CD4-positive, alpha-beta T cell treated with Interleukin-15 for 4 hours (primary cell): Measurements from ENCODE around the gene PRPF8.
"Not testable (repeated sequence)": the region's sequence is repeated elsewhere in the genome, so short reads cannot be mapped to it uniquely, and the experiment has no call there.

Experiments used
- DNase-seq: peaks from one replicate; pipeline ENCODE4 v3.0.0-alpha.2; 2020; ENCODE audit warnings: low spot score

Gene PRPF8

GRCh38 chr17:1690544-1691221, 6.0 kb upstream of the PRPF8 start:
- no peak for DNase-seq

- not testable (repeated sequence) for DNase-seq
Observed at GRCh38 chr17:1688405-1688804, 3.7 kb upstream of the PRPF8 start.

GRCh38 chr17:1686086-1686485, 1.4 kb upstream of the PRPF8 start:
- no peak for DNase-seq

DNA sequence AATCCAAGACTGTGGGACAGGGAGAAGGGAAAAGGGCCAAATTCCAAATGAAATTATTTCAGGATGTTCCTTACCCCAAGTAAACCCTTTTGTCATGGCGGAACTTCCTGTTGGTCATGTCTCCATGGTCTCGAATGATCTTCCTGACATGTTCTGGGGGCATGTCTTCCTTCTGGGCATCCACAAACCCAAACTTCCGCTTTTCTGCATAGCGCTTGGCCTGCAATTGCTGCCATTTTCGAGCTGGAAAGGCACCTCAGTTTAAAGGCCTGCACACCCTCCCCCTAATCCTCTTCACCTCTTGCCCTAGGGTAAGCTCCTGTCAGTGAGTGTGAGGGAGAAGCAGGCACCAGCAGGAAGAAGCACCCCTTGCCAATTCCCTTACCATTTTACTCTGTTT, 1.2 kb downstream of the PRPF8 start:
- DNase-seq, result no peak

DNA sequence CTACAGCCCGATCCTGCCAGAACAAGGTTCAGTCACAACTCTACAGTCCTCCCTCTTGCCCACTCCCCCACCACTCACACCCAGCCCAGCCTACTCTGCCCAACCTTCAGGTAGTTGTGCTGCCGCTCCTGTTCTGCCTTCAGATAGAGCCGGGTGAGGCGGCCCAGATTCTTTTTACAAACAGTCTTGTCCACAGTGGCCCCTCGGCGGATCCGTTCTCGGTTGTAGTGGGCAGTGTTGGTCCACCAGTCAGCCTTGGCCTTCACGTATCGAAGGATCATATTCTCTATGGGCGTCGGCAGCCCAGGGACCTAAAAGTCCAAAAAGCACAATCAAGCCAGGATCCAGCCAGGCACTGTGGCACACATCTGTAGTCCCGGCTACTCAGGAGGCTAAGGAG, 8.3 kb downstream of the PRPF8 start:
- DNase-seq, result no peak

DNA sequence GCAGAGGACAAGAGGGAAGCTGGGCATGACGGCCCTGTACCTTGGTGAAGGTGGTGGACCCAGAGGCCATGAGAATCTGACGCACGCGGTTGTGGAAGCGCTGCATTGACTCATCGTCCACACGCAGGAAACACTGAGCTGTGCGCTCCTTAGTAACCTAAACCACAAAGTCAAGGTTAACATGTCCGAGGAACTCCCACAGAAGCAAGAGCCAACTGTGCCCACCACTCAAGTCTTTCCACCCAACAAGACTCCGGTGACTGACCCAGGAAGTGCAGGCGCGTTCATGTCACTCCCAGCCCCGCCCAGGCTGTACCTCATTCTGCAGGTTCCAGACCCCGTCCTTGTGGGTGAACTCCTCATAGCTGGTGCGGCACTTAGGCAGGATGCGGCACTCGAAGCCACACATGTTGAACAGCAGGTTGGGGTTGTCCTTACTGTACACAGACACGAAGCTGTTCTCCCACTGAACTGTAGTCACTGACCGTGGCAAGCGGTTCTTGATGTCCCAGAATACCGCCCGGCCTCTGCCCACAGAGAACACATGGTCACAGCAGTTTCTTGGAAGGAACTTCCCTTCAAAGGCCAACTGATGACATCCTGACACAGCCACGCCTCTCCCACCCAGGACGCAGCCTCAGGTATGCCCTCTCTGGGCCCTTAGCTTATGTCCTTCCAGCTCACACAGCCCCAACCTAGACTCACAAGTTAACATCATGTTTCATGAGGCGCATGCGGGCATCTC, 11.5 kb downstream of the PRPF8 start:
- peak; percentile 22 for DNase-seq

GRCh38 chr17:1663934-1664333, 20.7 kb downstream of the PRPF8 start:
- DNase-seq, result not testable (repeated sequence)

DNA sequence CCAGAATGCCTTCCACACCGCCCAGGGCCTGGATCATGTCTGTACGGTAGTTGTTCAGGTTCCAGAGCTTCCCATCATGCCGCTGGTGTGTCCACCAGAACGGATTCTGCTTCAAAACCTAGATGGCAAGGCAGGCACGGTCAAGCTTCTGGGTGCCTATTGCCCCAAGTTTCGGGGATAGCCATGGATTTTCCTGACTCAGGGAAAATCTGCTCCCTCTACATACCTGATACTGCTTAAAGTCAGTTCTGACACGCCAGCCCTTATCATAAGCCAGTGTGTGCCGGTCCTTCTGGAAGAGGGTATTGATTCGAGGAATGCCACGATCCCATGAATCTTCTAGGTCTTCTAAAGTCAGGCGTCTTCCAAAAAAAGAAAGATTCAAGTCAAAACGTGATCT, 23.6 kb downstream of the PRPF8 start:
- no peak for DNase-seq

DNA sequence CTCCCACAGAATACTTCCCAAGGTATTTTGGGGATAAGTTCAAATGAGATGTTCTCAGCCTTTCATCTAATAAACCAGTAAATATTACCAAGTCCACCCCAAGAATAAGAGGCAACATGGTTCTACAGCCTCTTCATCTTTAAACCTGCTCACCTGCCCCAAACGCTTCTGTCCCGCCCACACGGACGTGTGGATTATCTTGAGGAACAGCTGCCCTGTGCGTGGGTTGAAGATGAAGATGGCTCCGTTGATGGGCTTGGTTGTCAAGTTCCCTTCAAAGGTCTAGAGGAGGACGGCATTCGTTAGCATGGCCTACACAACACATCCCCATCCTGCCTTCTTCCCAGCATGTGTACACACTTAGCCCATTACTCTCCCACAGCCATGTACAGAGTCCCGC, 26.6 kb downstream of the PRPF8 start:
- no peak for DNase-seq

GRCh38 chr17:1653735-1654134, 30.9 kb downstream of the PRPF8 start:
- no peak for DNase-seq

DNA sequence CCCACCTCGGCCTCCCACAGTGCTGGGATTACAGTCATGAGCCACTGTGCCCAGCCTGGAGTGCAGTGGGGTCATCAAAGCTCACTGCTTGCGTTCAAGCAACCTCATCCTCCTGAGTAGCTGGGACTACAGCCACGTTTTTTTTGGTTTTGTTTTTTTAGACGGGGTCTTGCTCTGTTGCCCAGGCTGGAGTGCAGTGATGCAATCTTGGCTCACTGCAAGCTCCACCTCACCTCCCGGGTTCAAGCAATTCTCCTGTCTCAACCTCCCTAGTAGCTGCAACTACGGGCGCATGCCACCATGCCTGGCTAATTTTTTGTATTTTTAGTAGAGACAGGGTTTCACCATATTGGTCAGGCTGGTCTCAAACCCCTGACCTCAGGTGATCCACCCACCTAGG, 31.9 kb downstream of the PRPF8 start:
- DNase-seq, result not testable (repeated sequence)

DNA sequence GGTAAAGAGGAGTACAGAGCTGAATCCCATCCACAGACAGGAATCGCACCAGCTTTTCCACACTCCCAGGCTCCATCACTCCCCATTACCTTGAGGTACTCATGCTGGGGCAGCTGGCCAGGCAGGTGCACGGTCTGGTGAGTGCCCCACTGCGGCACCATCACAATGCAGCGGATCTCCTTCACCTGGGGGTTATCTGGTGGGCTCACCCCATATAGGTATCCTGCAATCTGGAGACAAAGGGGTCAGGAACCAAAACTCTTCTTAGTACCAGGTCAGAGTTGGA, 33.2 kb downstream of the PRPF8 start:
- no peak for DNase-seq

- DNase-seq, result no peak
Observed at GRCh38 chr17:1650731-1651558, 33.7 kb downstream of the PRPF8 start.

GRCh38 chr17:1649844-1650501, 34.7 kb downstream of the PRPF8 start, which contains the start of gene RILP:
Gene RILP, minus strand, starts transcription at chr17:1649866. Its CDS starts 62 bp downstream, at chr17:1649804.
- DNase-seq, result no peak

- DNase-seq, result peak; percentile 95
Observed at GRCh38 chr17:1648963-1649843, 35.5 kb downstream of the PRPF8 start.

DNA sequence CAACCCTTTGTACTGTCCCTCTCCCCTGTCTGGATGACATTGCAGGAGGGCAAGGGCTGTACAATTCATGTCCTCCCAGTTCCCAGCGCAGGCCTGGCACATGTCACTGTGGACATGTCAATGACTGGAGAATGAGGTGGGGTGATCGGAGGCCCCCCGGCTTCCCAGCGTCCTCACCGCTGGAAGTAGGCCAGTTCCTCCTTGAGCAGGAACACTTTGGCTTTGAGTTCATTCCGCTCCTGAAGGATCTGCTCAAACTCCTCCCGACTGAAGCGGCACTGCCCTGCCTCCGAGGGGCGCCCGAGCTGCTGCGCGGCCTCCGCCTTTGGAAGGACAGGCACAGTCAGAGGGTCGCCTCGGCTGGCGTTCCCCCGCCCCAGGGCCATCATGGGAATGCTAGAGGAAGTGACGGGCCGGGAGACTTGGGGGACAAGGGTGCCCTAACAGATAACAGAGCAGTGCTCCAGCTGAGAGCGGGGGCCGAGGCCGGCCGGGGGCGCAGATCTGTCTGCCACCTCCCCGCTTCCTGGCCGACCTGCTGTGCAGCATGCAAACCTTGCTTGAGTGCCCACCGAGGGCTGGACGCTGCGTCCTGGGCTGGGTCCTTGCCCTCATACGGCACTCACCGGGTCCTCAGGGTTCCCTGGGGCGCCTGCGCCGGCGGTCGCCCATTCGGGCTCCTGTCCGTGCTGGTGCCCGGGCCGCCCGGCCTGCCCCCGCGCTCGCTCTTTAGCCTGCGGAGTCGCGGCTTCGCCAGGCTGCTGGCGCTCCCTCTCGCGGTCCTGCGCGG, 36.3 kb downstream of the PRPF8 start:
- DNase-seq, result no peak

DNA sequence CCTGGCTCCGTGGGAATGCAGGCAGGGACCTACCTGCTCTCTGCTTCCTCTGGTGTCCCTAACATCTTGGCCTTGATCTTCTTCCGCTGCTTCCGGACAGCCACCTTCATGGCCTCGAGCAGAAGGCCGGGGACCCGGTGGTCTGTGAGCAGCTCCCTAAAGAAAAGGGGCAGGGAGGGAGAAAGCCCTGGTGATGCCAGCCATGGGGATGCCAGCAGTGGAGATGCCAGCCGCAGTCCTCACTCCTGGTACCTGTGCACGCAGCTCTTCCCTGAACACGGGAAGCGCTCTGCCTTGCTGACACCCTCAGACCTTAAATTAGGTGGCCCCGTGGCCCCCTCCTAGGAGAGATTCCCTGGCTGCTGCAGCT, 36.9 kb downstream of the PRPF8 start:
- no peak for DNase-seq

DNA sequence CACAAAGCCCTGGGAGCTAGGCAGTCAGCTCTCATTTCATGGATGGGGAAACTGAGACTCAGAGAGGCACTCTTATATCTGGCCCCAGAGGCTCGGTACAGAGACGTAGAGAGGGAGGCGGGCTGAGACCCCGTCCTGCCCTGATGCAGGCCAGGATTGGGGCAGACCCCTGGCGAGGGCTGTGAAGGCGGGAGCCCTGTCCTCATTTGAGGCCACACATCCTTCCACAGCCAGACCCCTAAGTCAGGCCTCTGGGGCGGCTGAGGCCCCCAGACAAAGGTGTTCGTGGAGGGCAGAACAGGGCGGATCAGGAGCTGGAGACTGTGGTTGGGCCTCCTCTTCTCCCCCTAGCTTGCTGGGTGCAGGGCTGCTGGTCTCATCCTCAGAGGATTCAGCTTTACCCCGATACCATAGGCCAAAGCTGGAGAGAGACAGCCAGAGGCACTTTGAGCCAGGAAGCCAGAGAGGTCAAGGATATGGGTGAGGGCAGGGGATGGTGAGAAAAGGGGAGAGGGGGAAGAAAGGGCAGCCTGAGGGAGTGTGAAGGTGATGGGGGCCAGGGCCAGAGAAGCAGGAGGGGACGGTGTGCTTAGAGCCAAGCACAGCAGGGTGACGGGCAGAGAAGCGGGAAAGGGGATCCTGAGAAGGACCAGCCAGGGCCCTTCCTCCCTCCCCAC, 38.3 kb downstream of the PRPF8 start:
- DNase-seq, result no peak

DNA sequence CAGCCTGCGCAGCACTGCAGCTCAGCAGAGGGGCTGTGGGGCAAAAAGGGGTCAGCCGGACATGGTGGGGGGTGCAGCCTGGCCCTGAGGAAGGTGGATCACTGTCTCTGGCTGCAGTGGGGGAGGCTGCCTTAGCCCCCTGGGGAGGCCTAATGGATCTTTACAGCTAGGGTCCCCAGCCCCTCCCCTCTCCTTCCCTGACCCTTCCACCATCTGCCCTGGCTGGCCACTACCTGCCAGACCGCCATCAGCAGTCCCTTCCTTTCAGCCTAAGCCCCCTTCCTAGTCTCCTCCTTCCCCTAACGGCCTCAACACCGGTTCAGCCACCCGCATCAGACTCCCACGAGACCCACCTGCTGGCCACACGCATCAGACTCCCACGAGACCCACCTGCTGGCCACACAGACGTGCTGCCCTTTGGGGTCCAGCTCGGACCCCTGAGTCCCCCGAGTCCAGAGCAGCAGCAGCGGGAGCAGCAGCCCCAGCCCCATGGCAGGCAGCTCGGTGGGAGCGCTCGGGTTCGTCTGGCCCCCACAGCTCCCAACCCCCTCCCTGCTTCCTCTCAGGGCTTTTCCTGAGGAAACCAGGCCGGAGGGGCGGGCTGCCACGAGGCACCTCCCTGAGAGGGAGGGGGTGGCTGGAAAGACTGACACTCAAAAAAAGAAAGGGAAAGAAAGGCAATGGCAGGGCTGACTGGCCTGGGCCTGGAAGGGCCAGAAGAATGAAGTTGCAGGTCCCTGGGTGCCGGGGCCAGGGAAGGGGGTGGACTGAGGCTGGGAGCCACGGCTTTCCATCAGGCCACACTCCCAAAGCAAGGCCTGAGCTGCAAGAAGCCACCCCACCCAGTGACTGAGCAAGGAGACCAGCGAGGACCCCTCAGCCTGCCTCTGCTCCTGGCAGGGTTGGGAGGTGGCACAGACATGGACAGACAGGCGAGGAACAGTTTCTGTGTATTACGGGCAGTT, 39.2 kb downstream of the PRPF8 start, which contains the start of gene SCARF1:
Gene SCARF1 (minus strand): TSS at position 526 of the 965 bp plus-strand sequence. CDS start 35 bp downstream, at position 491.
- no peak for DNase-seq
